Spleen (tissue), 7 donors: ENCODE data around the gene TMEM52B.

Source experiments
- CTCF ChIP-seq, 11 experiments: fragments of 200-600 bp in 7 of 11; fragments of 450-650 bp in 4 of 11; sonication (generic) in 4 of 11; IDR thresholded peaks in 8 of 11; conservative IDR thresholded peaks in 3 of 11; 1 replicate in 7 of 11; 2 replicates in 4 of 11; pipeline versions ENCODE4 v1.4.0 to v1.8.0; 2016 to 2021; ENCODE audit warnings: antibody characterized with exemption in 11 of 11, inconsistent platforms in 4 of 11, mild to moderate bottlenecking in 1 of 11
- POLR2A ChIP-seq, 3 donors: fragments of 450-650 bp; IDR thresholded peaks; one replicate each; pipeline ENCODE4 v1.5.1; 2017; ENCODE audit warnings: antibody characterized with exemption in 3 of 3, mild to moderate bottlenecking in 1 of 3
- donor health status: DM: no; HTN: no; CAD: no; lungs with moderate emphysema.
- donor health status: DM: no; HTN: no; CAD: no.
- donor health status: DM: no; HTN: no; CAD: no.

GRCh38 chr12:10175846-10176636 lies 2.8 kb upstream of the TMEM52B start:
- TF ChIP-seq CTCF (IDR thresholded peaks at IDR 0.05 in 8 of 11, conservative IDR thresholded peaks at IDR 0.05 in 3 of 11) (no peak), POLR2A (IDR thresholded peaks at IDR 0.05) (no peak)
